Measurements from ENCODE around the gene GRIK5. TPM values are rescaled to one million over a fixed set of nuclear protein-coding genes. Genes with fewer than 3 reads are reported as not detected.
"Not testable (repeated sequence)": the region's sequence is repeated elsewhere in the genome, so short reads cannot be mapped to it uniquely, and the experiment has no call there.

The GRIK5 gene
- total RNA-seq, 1 donor from 2014 or later = not detected

GRCh38 chr19:42051166-42052115, 18.6 kb downstream of the GRIK5 start:
- DNase-seq (ENCODE audit: low read depth in 2 of 2) = no peak

- no peak for DNase-seq (ENCODE audit: low read depth in 2 of 2)
Measured at GRCh38 chr19:42048992-42049391, 21.0 kb downstream of the GRIK5 start.

DNA sequence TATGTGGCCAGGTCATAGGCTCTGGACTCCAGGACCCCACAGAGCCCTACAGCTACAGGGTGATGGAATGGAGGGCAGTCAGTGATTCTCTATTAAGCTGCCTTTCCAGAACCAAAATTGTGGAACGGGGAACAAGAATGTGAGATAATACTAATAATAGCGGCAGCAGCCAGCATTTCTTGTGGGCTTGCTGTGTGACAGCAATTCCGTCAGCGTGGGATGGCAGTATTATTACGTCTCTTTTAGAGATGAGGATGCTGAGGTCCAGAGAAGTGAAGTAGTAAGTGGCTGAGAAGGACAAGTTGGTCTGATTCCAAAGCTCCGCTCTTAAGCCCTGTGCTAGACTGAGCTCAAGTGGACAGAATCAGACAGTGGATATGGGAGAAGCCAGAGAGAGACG, 24.4 kb downstream of the GRIK5 start:
- DNase-seq (ENCODE audit: low read depth in 2 of 2) = no peak

DNA sequence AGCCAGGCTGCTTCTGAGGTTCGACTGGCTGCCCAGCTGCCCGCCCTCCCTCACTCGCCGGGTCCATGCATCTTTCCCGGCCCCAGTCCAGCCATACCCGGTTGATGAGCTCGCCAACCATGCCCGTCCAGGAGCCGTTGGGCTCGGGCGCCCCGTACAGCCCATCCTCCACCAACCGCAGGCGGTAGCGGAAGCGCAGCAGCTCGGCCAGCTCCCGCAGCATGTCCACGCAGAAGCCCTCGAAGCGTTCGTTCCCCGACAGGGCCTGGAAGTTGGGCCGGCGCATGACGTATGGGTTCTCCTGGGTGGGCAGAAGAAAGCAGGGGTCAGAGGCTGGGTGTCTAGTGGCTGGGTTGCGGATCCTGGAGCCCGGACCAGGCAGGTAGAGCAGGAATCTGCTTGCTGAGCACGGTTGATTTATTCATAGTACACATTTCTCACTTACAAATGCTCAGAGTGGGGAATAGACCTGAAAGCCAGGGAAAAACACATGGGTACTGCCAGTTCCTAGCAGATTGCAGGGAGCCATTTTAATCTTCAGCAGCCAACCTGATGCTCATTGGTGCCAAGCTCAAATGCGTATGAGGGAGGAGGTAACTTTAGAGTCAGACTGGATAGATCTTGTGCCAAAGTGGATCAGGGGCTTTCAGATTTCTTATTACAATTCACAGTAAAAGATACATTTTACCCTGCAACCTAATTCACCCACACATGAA, 27.4 kb downstream of the GRIK5 start:
- no peak for DNase-seq (ENCODE audit: low read depth in 2 of 2)

DNA sequence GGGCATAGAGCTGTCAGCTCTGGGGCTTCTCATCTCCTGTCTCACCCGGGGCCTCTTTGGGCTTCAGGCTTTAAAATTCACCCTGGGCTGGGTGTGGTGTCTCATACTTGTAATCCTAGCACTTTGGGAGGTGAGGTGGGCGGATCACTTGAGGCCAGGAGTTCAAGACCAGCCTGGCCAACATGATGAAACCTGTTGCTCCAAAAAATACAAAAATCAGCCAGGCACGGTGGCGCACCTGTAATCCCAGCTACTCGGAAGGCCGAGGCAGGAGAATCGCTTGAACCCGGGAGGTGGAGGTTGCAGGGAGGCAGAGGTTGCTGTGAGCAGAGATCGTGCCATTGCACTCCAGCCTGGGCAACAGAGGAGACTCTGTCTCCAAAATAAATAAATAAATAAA, 29.5 kb downstream of the GRIK5 start:
- not testable (repeated sequence) for DNase-seq (ENCODE audit: low read depth in 2 of 2)

DNA sequence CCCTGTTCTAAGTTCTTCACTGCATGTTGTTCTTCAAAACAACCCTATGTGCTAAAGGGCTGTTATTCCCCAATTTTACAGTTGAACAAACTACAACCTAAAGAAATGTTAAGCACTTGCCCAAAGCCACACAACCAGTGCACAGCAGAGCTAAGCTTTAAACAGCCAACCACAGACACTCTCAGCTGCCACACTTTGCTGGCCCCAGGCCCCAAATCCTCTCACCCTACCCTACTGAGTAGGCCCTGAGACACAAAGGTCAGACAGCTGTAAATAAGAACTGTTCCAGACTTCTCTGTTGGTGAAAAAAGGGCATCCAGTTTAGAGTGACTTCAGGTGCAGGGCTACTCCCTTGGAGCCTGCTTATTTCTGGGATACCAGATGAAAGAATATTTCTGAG, 30.0 kb downstream of the GRIK5 start:
- no peak for DNase-seq (ENCODE audit: low read depth in 2 of 2)

DNA sequence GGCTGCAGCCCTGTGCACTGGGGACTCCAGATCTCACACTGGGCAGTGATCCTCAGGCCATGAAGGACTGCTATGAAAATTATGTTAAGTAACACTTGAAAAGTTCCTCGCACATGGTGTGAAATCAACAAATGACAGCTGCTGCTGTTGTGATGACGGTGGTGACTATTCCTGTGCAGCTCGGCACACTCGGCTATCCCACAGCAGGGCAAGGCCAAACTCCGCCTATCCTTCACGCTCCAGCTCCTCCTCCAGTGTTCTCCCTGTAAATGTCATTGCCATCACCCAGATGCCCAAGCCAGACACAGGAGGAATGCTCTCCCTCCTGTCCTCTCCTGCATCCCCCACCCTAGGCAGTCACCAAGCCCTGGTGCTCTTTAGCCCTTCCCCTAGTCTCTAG, 31.3 kb downstream of the GRIK5 start:
- no peak for DNase-seq (ENCODE audit: low read depth in 2 of 2)

GRCh38 chr19:42037649-42038048, 32.4 kb downstream of the GRIK5 start:
- no peak for DNase-seq (ENCODE audit: low read depth in 2 of 2)

- peak; percentile 20 to 68 for DNase-seq (ENCODE audit: low read depth in 2 of 2)
Measured at GRCh38 chr19:42034640-42035391, 35.2 kb downstream of the GRIK5 start.

- DNase-seq (ENCODE audit: low read depth in 2 of 2) = no peak
Measured at GRCh38 chr19:42033413-42033812, 36.6 kb downstream of the GRIK5 start.

DNA sequence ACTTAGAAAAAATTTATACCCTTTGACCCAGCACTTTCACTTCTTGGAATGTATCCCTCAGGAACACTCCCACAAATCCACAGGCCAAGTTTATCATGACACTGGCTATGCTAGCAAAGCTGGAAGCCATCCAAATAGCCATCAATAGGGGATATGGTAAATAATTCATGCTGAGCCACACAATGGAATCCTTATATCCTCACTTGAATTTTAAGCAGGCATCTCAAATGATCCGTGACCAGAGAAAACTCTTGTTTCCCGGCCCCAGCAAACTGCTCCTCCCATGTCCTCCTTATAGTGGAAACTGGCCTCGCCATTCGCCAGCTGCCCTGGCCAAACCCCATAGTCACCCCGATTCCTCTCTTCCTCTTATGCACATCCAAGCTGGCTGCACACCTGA, 37.6 kb downstream of the GRIK5 start:
- DNase-seq (ENCODE audit: low read depth in 2 of 2) = no peak

DNA sequence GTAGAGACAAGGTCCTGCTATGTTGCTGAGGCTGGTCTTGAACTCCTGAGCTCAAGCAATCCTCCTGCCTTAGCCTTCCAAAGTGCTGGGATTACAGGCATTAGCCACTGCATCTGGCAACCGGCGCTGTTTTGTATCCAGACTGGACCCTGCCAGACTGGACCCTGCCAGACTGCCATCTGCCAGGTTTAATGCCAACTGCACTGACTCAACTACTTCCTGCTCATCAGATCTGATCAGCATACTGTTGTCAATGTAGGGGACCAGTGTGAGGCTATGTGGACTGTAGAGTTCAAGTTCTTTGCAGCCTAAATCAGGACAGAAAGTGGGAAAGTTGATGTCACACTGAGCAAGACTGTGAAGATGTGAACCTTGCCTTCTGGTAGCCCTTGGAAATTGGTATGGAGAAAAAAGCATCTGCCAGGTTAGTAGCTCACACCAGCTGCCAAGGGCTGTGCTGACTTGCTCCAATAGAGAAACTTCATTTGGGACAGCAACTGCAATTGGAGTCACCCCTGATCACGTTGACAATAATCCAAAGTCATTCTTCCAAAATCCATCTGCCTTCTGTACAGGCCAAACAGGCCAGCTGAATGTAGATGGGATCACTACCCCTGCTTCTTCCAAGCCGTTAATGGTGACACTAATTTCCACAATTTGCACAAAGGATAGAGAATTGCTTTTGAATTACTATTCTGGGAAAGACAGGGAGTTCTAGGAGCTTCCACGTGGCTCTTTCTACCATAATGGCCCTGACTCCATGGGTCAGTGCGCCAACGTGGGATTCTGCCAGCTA, 39.2 kb downstream of the GRIK5 start:
- no peak for DNase-seq (ENCODE audit: low read depth in 2 of 2)

GRCh38 chr19:42028304-42029216, 41.4 kb downstream of the GRIK5 start:
- no peak for DNase-seq (ENCODE audit: low read depth in 2 of 2)

GRCh38 chr19:42024622-42025111, 45.3 kb downstream of the GRIK5 start:
- DNase-seq (ENCODE audit: low read depth in 2 of 2) = no peak

- DNase-seq (ENCODE audit: low read depth in 2 of 2) = no peak
Measured at GRCh38 chr19:42023943-42024260, 46.1 kb downstream of the GRIK5 start.

DNA sequence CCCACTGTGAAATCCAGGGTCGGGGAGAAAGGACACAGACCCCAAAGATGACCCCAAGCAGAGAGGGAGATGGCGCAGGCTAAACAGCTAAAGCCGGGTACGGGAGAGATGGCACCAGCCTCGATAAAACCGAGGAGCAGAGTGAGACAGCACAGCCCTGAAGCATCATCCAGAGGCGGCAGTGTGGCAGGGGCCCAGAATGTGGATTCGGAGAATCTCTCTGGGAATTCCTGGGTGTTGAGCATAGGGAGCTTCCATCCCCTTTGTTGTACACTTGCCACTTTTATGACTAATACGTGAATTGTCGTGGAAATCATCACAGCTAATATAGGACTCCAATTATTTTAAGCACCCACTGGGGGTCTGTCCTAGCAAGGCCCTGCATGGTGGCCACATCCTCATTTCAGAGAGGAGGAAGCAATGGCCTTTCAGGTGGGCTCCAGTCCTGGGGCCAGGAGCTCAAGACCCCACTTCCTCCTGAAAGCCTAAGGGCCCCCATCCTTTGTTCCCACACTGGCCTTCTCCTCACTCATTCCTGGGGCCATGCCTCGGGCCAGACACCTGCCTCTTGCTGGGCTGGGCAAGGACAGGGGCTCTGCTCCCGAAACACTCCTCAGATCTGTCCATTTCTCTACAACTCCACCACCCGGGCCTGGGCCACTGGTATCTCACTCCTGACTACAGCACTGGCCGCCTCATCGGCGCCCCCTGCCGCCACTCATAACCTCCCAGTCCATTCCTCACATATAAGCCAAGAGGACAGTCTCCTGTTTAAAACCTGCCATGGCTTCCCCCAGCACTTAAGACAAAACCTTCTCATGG, 46.7 kb downstream of the GRIK5 start:
- DNase-seq (ENCODE audit: low read depth in 2 of 2) = peak in 1 of 2 donors; percentile 14

DNA sequence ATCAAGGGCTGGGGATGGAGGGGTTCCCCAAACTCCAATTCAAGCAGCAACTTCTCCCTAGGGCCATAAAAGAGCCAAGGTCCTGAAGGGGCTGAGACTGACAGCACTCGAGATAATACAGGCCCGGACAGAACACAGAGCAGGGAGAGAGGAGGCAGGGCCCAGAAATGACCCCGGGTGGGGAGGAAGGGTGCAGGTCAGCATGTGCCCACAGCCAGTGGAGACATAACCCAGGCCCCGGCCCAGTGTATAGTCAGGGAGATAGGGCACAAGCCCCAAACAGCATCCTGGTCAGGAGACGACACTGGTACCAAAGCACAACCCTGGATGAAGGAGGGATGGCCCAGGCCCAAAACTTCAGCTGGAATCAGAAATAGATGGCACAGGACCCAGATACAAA, 47.4 kb downstream of the GRIK5 start:
- DNase-seq (ENCODE audit: low read depth in 2 of 2) = no peak

GRCh38 chr19:42021185-42021584, 48.8 kb downstream of the GRIK5 start:
- no peak for DNase-seq (ENCODE audit: low read depth in 2 of 2)

DNA sequence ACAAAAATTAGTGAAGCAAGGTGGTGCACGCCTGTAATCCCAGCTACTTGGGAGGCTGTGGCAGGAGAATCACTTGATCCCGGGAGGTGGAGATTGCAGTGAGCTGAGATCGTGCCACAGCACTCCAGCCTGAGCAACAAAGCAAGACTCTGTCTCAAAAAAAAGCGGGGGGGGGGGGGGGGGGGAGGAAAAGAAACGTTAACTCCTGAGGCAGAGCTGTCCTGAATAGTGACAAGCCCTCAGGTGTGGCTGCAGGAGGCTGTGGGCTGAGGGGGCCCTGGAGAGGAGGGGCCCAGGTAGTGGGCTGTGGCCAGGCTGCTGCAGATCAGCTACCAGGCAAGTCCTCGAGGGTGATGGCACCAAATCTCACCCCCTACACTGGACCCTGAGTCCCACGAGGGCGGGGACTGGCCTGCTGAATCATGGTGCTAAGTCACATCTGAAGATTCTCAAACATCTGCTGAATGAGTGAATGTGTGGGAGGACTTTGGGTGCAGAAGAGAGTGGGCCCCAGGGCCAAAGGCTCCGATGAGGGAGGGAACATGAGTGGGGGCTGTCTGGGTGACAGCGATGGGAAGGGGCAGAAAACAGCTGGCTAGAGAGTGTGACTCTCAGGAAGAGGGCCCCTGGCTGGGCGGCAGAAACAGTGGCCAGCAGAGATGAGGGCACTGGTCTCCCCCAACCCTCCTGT, 51.4 kb downstream of the GRIK5 start:
- DNase-seq (ENCODE audit: low read depth in 2 of 2) = no peak
